Panc1 (cell line): ENCODE data around the gene MACROD2. TPM values are rescaled to one million over a fixed set of nuclear protein-coding genes. Genes with fewer than 3 reads are reported as not detected.

Experiments used
- ATAC-seq: fragments of 200-7000 bp; cut with Tn5 transposase; 2 replicates; pipeline ENCODE4 v1.9.1; 2020; ENCODE audit warnings: mild to moderate bottlenecking, moderate library complexity
- BruUV-seq: library from RNA; stranded (reverse); fragments of 400-500 nt; replicated peaks from 2 replicates; lab custom pipeline; 2021; lab: Mats Ljungman, UMichigan
- CTCF ChIA-PET: fragments of 300-600 bp; sonication (Branson Sonifier 250); formaldehyde crosslinking; loops from one replicate; lab custom pipeline; 2022; ENCODE audit warnings: antibody characterized with exemption; lab: Charles Lee
- POLR2A ChIA-PET: fragments of 300-600 bp; sonication (Branson Sonifier 250); formaldehyde crosslinking; loops from one replicate; lab custom pipeline; 2022; ENCODE audit warnings: antibody characterized with exemption; lab: Charles Lee
- DNase-seq: peaks from one replicate; pipeline ENCODE4 v3.0.0-alpha.2; 2010; ENCODE audit warnings: low read depth, low spot score
- H3K27ac ChIP-seq: 2 replicates; pipeline ENCODE4 v1.5.1; 2011; ENCODE audit warnings: mild to moderate bottlenecking, low read length, inconsistent platforms
- H3K27me3 ChIP-seq: fragments of 200-500 bp; sonication (Bioruptor generic); 2 replicates; pipeline ENCODE4 v1.6.0; 2014; ENCODE audit warnings: low read length, inconsistent platforms; ENCODE audit not compliant: control insufficient read depth, insufficient read depth
- H3K36me3 ChIP-seq: fragments of 200-500 bp; sonication (Bioruptor generic); 2 replicates; pipeline ENCODE4 v1.5.1; 2014; ENCODE audit warnings: inconsistent platforms, mild to moderate bottlenecking, low read length, moderate library complexity; ENCODE audit not compliant: control insufficient read depth, insufficient read depth
- H3K4me1 ChIP-seq: 2 replicates; pipeline ENCODE4 v1.5.1; 2011; ENCODE audit warnings: inconsistent platforms, mild to moderate bottlenecking, low read length, moderate library complexity; ENCODE audit not compliant: control insufficient read depth, insufficient read depth
- H3K4me3 ChIP-seq, 2 experiments: 2 replicates each; pipeline ENCODE4 v1.5.1; 2011 to 2012; ENCODE audit warnings: low read depth in 2 of 2, low read length in 2 of 2, mild to moderate bottlenecking in 2 of 2, inconsistent platforms in 1 of 2, moderate library complexity in 1 of 2
- H3K9me3 ChIP-seq: fragments of 200-500 bp; sonication (Bioruptor generic); 2 replicates; pipeline ENCODE4 v1.5.1; 2014; ENCODE audit warnings: low read depth, mild to moderate bottlenecking, inconsistent platforms, low read length, moderate library complexity; ENCODE audit not compliant: control insufficient read depth, insufficient read depth
- CTCF ChIP-seq: fragments of 450-650 bp; IDR thresholded peaks from 2 replicates; pipeline ENCODE4 v1.5.1; 2017; ENCODE audit warnings: mild to moderate bottlenecking
- POLR2AphosphoS5 ChIP-seq: IDR thresholded peaks from 2 replicates; pipeline ENCODE4 v1.6.1; 2012; ENCODE audit warnings: mild to moderate bottlenecking, low read depth, low read length, moderate library complexity
- REST ChIP-seq, 2 experiments: IDR thresholded peaks; 2 replicates each; pipeline ENCODE4 v1.6.1; 2011 to 2012; ENCODE audit warnings: low read depth in 2 of 2, control low read depth in 1 of 2, low read length in 1 of 2, mild to moderate bottlenecking in 1 of 2, moderate library complexity in 1 of 2; ENCODE audit not compliant: insufficient read depth in 1 of 2
- SIN3A ChIP-seq: IDR thresholded peaks from 2 replicates; pipeline ENCODE4 v1.6.1; 2012; ENCODE audit warnings: low read depth, mild to moderate bottlenecking, low read length, moderate library complexity, borderline replicate concordance; ENCODE audit not compliant: insufficient read depth
- TCF7L2 ChIP-seq: IDR thresholded peaks from 2 replicates; pipeline ENCODE4 v1.6.1; 2011; ENCODE audit warnings: mild to moderate bottlenecking, low read depth, low read length, inconsistent platforms
- in situ Hi-C: cut with HindIII; loops from 2 replicates; pipeline ENCODE4 v1.10.0; 2016; ENCODE audit warnings: low sequenced_read_pairs, low pct_unique_long_range_greater_than_20kb
- intact Hi-C: fragments of 100-400 bp; cut with micrococcal nuclease; formaldehyde crosslinking; loops from one replicate; pipeline ENCODE4 v1.10.0; 2022; ENCODE audit not compliant: unreplicated experiment
- total RNA-seq: library from RNA; stranded (reverse); gene quantifications from one replicate; pipeline ENCODE4 v1.2.1, GENCODE V29; 2021; ENCODE audit not compliant: unreplicated experiment

MACROD2 gene
- total RNA-seq, 1 experiment from 2014 or later: 1.2 TPM

- TF ChIP-seq SIN3A (no peak), CTCF (no peak), POLR2AphosphoS5 (no peak), REST (IDR thresholded peaks at IDR 0.05; ENCODE audit: insufficient read depth in 1 of 2, low read depth in 2 of 2, low read length in 1 of 2) (no peak), TCF7L2 (no peak)
- ATAC-seq: no peak
- no TSS peak for BruUV-seq
- Histone ChIP-seq H3K9me3 (no peaks in the 10 kb centered on the region), H3K36me3 (no peaks in the 10 kb centered on the region), H3K27ac (no peak overlapping the region), H3K4me3 (no peak overlapping the region), H3K27me3 (no peaks in the 10 kb centered on the region), H3K4me1 (no peaks in the 10 kb centered on the region)
- intact Hi-C loops: no loop called here
- in situ Hi-C loops: no loop called here
- POLR2A ChIA-PET: no interaction called here
- CTCF ChIA-PET: no interaction called here
- no peak for DNase-seq
Observed at GRCh38 chr20:14959506-14960475, 964.5 kb downstream of the MACROD2 start.

GRCh38 chr20:14960831-14961230 is 965.5 kb downstream of the MACROD2 start:
- CTCF ChIA-PET: no interaction called here
- POLR2A ChIA-PET: no interaction called here
- in situ Hi-C loops: no loop called here
- no TSS peak for BruUV-seq
- no peak overlapping the region for H3K27ac ChIP-seq
- ATAC-seq (no peak), DNase-seq (no peak)
- H3K27me3 ChIP-seq: no peaks in the 10 kb centered on the region
- no peaks in the 10 kb centered on the region for H3K4me1 ChIP-seq
- intact Hi-C loops: no loop called here
- no peaks in the 10 kb centered on the region for H3K9me3 ChIP-seq
- TF ChIP-seq CTCF: no peak
- TF ChIP-seq REST (IDR thresholded peaks at IDR 0.05; ENCODE audit: insufficient read depth in 1 of 2, low read depth in 2 of 2, low read length in 1 of 2): no peak
- TF ChIP-seq POLR2AphosphoS5: no peak
- no peak for TF ChIP-seq TCF7L2
- no peak for TF ChIP-seq SIN3A
- H3K36me3 ChIP-seq: no peaks in the 10 kb centered on the region
- no peak overlapping the region for H3K4me3 ChIP-seq
